ENCODE results near the gene BICC1. TPM values are rescaled to one million over a fixed set of nuclear protein-coding genes. Genes with fewer than 3 reads are reported as not detected.
"Not testable (repeated sequence)": the region's sequence is repeated elsewhere in the genome, so short reads cannot be mapped to it uniquely, and the experiment has no call there.

Gene BICC1
- total RNA-seq, 1 donor from 2014 or later: 9.3 TPM

DNA sequence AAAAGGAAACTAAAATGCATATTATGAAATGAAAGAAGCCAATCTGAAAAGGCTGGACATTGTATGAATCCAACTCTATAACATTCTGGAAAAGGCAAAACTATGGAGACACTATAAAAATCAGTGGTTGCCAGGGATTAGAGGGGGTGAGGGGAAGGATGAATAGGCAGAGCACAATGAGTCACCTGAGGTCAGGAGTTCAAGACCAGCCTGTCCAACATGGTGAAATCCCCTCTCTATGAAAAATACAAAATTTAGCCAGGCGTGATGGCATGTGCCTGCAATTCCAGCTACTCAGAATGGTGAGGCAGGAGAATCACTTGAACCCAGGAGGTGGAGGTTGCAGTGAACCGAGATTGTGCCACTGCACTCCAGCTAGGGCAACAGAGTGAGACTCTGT lies 338.9 kb downstream of the BICC1 start:
- TF ChIP-seq, protein P1, sequence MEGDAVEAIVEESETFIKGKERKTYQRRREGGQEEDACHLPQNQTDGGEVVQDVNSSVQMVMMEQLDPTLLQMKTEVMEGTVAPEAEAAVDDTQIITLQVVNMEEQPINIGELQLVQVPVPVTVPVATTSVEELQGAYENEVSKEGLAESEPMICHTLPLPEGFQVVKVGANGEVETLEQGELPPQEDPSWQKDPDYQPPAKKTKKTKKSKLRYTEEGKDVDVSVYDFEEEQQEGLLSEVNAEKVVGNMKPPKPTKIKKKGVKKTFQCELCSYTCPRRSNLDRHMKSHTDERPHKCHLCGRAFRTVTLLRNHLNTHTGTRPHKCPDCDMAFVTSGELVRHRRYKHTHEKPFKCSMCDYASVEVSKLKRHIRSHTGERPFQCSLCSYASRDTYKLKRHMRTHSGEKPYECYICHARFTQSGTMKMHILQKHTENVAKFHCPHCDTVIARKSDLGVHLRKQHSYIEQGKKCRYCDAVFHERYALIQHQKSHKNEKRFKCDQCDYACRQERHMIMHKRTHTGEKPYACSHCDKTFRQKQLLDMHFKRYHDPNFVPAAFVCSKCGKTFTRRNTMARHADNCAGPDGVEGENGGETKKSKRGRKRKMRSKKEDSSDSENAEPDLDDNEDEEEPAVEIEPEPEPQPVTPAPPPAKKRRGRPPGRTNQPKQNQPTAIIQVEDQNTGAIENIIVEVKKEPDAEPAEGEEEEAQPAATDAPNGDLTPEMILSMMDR (IDR thresholded peaks at IDR 0.05; ENCODE audit: unreplicated experiment): no peak
- Mint-ChIP-seq H3K9me3 (peaks cover 21% of the 10 kb centered on the region), H3K4me3 (no peak overlapping the region), H3K27ac (no peak overlapping the region), H3K27me3 (ENCODE audit: low read depth) (no peaks in the 10 kb centered on the region), H3K4me1 (peaks cover 6% of the 10 kb centered on the region), H3K36me3 (no peaks in the 10 kb centered on the region)
- no peak for DNase-seq (ENCODE audit: low spot score in 2 of 2, unreplicated experiment in 2 of 2)

DNA sequence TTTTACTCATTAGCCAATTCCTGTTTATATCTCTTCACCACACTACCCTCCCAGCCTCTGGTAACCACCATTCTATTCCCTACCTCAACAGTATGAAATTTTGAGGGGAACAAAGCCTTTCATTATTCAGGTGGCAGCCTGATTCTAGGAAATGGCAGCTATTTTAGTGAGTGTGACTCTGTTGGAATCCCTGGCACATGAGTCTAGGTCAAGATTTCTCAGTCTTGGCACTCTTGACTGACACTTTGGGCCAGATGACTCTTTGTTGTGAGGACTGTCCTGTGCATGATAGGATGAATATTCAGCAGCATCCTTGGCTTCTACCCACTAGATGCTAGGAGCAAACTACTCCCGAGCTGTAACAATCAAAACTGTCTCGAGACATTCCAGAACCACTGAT lies 341.0 kb downstream of the BICC1 start:
- no peak overlapping the region for H3K27ac Mint-ChIP-seq
- peaks cover 3% of the 10 kb centered on the region for H3K36me3 Mint-ChIP-seq
- no peaks in the 10 kb centered on the region for H3K27me3 Mint-ChIP-seq (ENCODE audit: low read depth)
- no peak overlapping the region for H3K4me3 Mint-ChIP-seq
- H3K9me3 Mint-ChIP-seq: peaks cover 30% of the 10 kb centered on the region
- peaks cover 6% of the 10 kb centered on the region for H3K4me1 Mint-ChIP-seq
- DNase-seq (ENCODE audit: low spot score in 2 of 2, unreplicated experiment in 2 of 2): no peak
- TF ChIP-seq, protein P1 (IDR thresholded peaks at IDR 0.05; ENCODE audit: unreplicated experiment): no peak

DNA sequence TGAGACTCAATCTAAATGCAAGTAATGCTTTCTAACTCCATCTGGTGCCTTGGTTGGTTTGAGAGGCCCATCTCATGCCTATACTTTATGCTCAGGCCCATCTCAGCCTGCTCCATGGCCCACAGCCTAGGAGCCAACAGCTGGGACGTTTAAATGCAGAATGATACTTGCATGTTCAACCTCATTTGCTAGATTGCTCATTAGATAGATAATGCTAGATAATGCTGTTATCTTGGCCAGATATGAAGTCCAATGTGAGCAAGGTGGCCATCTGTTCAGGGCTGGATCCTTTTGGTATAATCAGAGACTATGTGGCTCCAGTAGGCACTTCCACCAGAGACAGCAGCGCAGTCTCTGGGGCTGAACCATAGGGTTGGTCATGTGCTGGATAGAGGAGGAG lies 342.1 kb downstream of the BICC1 start:
- Mint-ChIP-seq H3K27me3 (ENCODE audit: low read depth) (no peaks in the 10 kb centered on the region), H3K36me3 (peaks cover 3% of the 10 kb centered on the region), H3K27ac (no peak overlapping the region), H3K9me3 (peaks cover 28% of the 10 kb centered on the region), H3K4me1 (peaks cover 6% of the 10 kb centered on the region), H3K4me3 (no peak overlapping the region)
- TF ChIP-seq, protein P1 (IDR thresholded peaks at IDR 0.05; ENCODE audit: unreplicated experiment): no peak
- no peak for DNase-seq (ENCODE audit: low spot score in 2 of 2, unreplicated experiment in 2 of 2)

DNA sequence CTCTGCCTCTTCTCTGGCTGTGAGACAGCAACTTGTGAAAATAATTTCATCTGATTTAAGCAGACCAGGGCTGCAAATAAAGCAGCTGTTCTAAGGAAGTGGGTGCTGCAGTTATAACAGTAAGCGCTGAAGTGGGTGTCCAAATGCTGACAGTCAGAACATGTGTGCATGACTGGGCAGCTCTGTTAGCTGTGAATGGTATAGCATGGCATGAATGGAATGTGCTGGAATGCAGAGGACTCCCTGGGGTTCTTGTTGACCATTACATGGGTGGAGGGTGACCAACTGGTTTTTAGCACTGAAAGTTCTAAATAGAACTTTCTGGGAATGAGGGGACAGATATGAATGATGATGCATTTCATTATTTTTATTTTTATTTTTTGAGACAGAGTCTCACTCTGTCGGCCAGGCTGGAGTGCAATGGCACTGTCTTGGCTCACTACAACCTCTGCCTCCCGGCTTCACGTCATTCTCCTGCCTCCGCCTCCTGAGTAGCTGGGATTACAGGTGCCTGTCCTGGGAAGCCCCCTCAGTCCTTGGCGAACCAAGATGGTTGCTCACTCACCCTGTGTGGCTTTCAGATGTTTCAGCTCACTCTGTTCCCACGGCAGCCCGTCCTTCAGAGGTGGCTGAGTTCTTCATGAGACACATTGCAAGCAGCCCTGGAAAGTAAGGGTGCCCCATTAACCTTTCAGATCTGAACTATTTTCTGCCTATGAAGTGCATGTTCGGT lies 344.0 kb downstream of the BICC1 start:
- Mint-ChIP-seq H3K9me3 (peaks cover 17% of the 10 kb centered on the region), H3K4me1 (peaks cover 6% of the 10 kb centered on the region), H3K27me3 (ENCODE audit: low read depth) (no peaks in the 10 kb centered on the region), H3K4me3 (no peak overlapping the region), H3K27ac (no peak overlapping the region), H3K36me3 (peaks cover 3% of the 10 kb centered on the region)
- TF ChIP-seq, protein P1 (IDR thresholded peaks at IDR 0.05; ENCODE audit: unreplicated experiment): no peak
- no peak for DNase-seq (ENCODE audit: low spot score in 2 of 2, unreplicated experiment in 2 of 2)

GRCh38 chr10:58857251-58857805 lies 344.7 kb downstream of the BICC1 start:
- Mint-ChIP-seq H3K4me1 (peaks cover 6% of the 10 kb centered on the region), H3K9me3 (peaks cover 17% of the 10 kb centered on the region), H3K4me3 (no peak overlapping the region), H3K36me3 (peaks cover 3% of the 10 kb centered on the region), H3K27me3 (ENCODE audit: low read depth) (no peaks in the 10 kb centered on the region), H3K27ac (no peak overlapping the region)
- TF ChIP-seq, protein P1 (IDR thresholded peaks at IDR 0.05; ENCODE audit: unreplicated experiment): no peak
- DNase-seq (ENCODE audit: low spot score in 2 of 2, unreplicated experiment in 2 of 2): no peak

DNA sequence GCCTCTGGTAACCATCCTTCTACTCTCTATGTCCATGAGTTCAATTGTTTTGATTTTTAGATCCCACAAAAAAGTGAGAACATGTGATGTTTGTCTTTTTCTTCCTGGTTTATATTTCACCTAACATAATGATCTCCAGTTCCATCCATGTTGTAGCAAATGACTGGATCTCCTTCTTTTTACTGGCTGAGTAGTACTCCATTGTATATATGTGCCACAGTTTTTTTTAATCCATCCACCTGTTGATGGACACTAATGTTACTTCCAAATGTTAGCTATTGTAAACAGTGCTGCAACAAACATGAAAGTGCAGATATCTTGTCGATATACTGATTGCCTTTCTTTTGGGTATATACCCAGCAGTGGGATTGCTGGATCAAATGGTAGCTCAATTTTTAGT lies 345.5 kb downstream of the BICC1 start:
- not testable (repeated sequence) for H3K27me3 Mint-ChIP-seq (ENCODE audit: low read depth); H3K36me3 Mint-ChIP-seq; DNase-seq (ENCODE audit: low spot score in 2 of 2, unreplicated experiment in 2 of 2); H3K27ac Mint-ChIP-seq; H3K4me1 Mint-ChIP-seq; H3K4me3 Mint-ChIP-seq
- H3K9me3 Mint-ChIP-seq: peaks cover 17% of the 10 kb centered on the region

Measured in mesothelial cell of epicardium (in vitro differentiated cells).